Mucosa of rectum (tissue), 2 donors: ENCODE results near the gene SERAC1.
"Not testable (repeated sequence)": the region's sequence is repeated elsewhere in the genome, so short reads cannot be mapped to it uniquely, and the experiment has no call there.

Experiments used
- H3K27ac ChIP-seq, 2 donors: one replicate each; pipeline ENCODE4 v1.7.0; 2013; ENCODE audit warnings: inconsistent platforms in 2 of 2, low read depth in 2 of 2, low read length in 2 of 2
- H3K27me3 ChIP-seq, 2 donors: one replicate each; pipeline ENCODE4 v1.7.0; 2013; ENCODE audit warnings: low read length in 2 of 2; ENCODE audit not compliant: control insufficient read depth in 2 of 2, insufficient read depth in 2 of 2
- H3K36me3 ChIP-seq, 2 donors: one replicate each; pipeline ENCODE4 v1.7.0; 2013; ENCODE audit warnings: low read length in 2 of 2; ENCODE audit not compliant: control insufficient read depth in 2 of 2, insufficient read depth in 2 of 2
- H3K4me1 ChIP-seq, 2 donors: one replicate each; pipeline ENCODE4 v1.7.0; 2013; ENCODE audit warnings: low read length in 2 of 2, mild to moderate bottlenecking in 1 of 2; ENCODE audit not compliant: control insufficient read depth in 2 of 2, insufficient read depth in 2 of 2
- H3K4me3 ChIP-seq, 2 donors: one replicate each; pipeline ENCODE4 v1.7.0; 2013; ENCODE audit warnings: low read length in 2 of 2
- H3K9ac ChIP-seq, 2 donors: one replicate each; pipeline ENCODE4 v1.7.0; 2013; ENCODE audit warnings: low read length in 2 of 2, low read depth in 1 of 2, mild to moderate bottlenecking in 1 of 2
- H3K9me3 ChIP-seq, 2 donors: one replicate each; pipeline ENCODE4 v1.7.0; 2013; ENCODE audit warnings: low read length in 2 of 2; ENCODE audit not compliant: control insufficient read depth in 2 of 2
- donor health status: healthy.
- donor health status: Normal muscosa, but diverticular disease.

SERAC1 gene

DNA sequence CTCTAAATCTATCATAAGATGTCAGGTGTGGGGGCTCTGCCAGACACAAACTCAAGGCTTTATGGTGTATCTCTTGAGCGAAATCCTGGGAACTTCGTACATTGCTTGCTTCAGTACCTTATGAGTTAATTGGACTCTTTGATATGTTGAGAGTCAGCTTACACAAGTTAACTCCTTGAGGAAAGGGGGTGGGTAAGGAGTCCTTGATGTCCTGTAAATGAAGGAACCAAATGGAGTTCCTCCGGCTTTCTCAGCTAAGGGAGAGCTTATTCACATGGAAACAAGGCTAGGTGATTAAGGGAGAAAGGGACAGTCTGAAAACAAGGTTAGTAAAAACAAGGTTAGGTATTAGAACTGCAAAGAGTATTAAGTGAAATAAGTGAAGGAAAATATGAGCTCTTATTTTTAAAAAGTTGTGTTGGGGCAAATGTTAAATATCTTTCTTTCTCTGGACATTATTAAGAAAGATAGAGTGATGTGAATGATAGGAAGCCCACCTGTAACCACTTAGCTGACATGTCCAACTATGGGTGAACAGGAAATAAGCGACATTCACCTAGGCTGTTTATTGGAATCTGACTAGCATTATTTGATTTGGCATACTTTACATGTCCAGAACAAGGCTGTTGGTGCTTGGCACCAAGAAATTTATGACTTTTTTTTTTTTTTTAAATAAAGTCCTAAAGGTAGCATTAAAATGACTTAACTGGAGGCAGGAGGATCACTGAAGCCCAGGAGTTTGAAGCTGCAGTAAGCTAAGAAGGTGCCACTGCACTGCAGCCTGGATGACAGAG is 26.6 kb upstream of the SERAC1 start:
- Histone ChIP-seq H3K4me3 (no peak overlapping the region), H3K9me3 (no peaks in the 10 kb centered on the region), H3K4me1 (peaks cover 2 to 4% of the 10 kb centered on the region in 2 donors), H3K9ac (no peak overlapping the region), H3K27me3 (no peaks in the 10 kb centered on the region), H3K27ac (no peak overlapping the region), H3K36me3 (peaks cover 0 to 9% of the 10 kb centered on the region in 2 donors)

DNA sequence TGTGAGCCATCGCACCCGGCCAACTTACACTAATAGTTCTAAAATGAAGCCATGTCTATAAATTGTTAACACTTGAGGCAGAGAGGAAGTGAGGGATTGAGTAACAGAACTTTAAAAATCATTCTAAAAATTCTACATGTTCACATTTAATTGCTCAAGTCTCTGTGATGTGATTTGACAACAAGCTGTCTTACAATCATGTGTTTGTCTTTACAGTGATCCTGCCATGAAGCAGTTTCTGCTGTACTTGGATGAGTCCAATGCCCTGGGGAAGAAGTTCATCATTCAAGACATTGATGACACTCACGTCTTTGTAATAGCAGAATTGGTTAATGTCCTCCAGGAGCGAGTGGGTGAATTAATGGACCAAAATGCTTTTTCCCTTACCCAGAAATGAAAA is 23.7 kb upstream of the SERAC1 start:
- Histone ChIP-seq H3K4me1 (peaks cover 4% of the 10 kb centered on the region in 2 donors), H3K36me3 (peaks cover 0 to 9% of the 10 kb centered on the region in 2 donors), H3K4me3 (no peak overlapping the region)

DNA sequence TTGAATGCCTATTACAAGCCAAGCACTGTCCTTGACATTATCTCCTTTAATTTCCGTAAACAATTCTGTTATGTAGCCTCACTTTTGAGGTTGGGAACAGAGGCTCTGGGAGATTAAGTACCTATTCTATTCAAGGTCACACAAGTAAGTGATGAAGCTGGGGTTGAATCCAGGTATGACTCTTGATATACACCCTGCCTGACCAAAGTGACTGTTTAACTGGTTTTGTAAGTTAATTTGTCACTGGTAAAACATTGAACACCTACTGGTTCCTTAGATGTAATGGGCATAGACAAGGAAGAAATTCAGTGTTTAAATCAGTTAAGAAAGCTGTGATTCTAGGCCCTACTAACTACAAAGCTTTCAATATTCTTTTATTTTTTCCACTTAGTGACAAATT is 23.0 kb upstream of the SERAC1 start:
- no peak overlapping the region for H3K9ac ChIP-seq
- H3K4me1 ChIP-seq, result peaks cover 4% of the 10 kb centered on the region in 2 donors
- no peaks in the 10 kb centered on the region for H3K27me3 ChIP-seq
- H3K27ac ChIP-seq, result no peak overlapping the region
- H3K4me3 ChIP-seq, result no peak overlapping the region
- no peaks in the 10 kb centered on the region for H3K9me3 ChIP-seq
- peaks cover 0 to 9% of the 10 kb centered on the region in 2 donors for H3K36me3 ChIP-seq

More for the DNA sequence above, 23.7 kb upstream of the SERAC1 start:
- Histone ChIP-seq H3K9me3 (no peaks in the 10 kb centered on the region), H3K27ac (no peak overlapping the region), H3K9ac (no peak overlapping the region), H3K27me3 (no peaks in the 10 kb centered on the region)

DNA sequence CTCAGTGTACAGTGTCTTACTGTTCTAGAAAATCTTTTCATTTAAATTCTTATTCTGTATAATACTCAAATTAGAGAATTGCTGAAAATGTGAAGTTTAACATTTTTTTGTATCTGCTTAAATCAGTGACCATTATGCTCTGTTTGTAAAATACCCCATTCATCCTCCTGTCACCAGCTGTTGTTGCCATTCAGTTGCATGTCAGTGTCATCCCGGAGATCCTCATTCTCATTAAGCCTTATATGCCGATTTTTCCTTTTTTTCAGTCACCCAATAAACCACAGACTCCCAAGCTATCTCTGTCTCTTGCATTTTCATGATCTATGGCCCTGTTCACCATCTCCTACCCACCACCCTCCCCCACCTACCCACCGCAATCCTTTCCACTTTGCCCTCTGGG is 20.5 kb upstream of the SERAC1 start:
- Histone ChIP-seq H3K9me3 (no peaks in the 10 kb centered on the region), H3K4me3 (no peak overlapping the region), H3K36me3 (peaks cover 0 to 9% of the 10 kb centered on the region in 2 donors), H3K27ac (no peak overlapping the region), H3K27me3 (no peaks in the 10 kb centered on the region), H3K9ac (no peak overlapping the region), H3K4me1 (peaks cover 0 to 4% of the 10 kb centered on the region in 2 donors)

DNA sequence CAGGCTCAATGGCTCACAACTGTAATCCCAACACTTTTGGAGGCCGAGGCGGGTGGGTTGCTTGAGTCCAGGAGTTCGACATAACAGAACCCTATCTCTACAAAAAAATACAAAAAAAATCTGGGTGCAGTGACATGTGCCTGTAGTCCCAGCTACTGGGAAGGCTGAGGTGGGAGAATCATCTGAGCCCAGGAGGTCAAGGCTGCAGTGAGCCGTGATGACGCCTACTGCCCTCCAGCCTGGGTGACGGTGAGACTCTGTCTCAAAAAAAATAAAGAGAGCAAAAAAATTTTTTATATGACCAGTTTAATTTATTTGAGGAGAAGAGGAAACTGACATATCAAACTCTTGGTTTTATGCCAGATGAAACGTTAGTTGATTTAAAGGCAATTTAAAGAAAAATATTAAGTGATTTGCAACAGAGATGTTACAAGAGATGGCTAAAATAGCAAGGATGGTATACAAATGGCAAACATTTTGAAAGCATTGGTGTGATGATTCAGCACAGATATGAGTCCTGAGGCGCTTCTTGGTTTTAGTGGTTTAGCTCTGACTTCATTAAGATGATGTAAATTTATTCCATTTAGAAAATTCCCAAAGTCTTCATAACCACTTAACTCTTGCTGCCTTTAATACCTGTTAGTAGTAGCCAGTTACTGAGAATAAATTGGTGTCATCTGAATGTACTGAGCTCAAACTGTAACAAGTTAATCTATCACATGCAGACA is 17.8 kb upstream of the SERAC1 start:
- H3K9me3 ChIP-seq, result no peaks in the 10 kb centered on the region
- no peaks in the 10 kb centered on the region for H3K27me3 ChIP-seq
- no peak overlapping the region for H3K27ac ChIP-seq

DNA sequence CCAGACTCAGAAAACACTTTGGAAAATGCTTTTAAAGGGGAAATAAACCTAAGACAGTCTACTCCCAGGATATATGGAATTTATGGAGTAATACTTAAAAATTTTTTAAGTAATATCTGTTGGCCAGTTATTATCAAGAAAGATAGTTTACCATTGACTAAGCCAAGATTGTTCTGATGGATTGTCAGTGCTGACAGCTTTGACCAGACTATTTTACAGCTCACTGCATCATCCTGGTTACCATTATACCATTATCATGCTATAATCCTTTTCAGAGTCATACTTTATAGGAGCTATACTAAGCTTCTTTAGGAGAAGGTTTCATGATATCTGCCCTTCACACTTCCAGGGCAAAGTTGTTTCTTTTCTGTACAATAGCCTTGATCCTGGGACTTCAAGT is 16.5 kb upstream of the SERAC1 start:
- Histone ChIP-seq H3K4me1 (peaks cover 0 to 2% of the 10 kb centered on the region in 2 donors), H3K27me3 (no peaks in the 10 kb centered on the region), H3K9ac (no peak overlapping the region), H3K36me3 (no peaks in the 10 kb centered on the region), H3K9me3 (no peaks in the 10 kb centered on the region), H3K27ac (no peak overlapping the region), H3K4me3 (no peak overlapping the region)

More for the DNA sequence above, 17.8 kb upstream of the SERAC1 start:
- no peak overlapping the region for H3K9ac ChIP-seq
- no peaks in the 10 kb centered on the region for H3K36me3 ChIP-seq
- H3K4me3 ChIP-seq, result no peak overlapping the region
- H3K4me1 ChIP-seq, result peaks cover 0 to 4% of the 10 kb centered on the region in 2 donors

DNA sequence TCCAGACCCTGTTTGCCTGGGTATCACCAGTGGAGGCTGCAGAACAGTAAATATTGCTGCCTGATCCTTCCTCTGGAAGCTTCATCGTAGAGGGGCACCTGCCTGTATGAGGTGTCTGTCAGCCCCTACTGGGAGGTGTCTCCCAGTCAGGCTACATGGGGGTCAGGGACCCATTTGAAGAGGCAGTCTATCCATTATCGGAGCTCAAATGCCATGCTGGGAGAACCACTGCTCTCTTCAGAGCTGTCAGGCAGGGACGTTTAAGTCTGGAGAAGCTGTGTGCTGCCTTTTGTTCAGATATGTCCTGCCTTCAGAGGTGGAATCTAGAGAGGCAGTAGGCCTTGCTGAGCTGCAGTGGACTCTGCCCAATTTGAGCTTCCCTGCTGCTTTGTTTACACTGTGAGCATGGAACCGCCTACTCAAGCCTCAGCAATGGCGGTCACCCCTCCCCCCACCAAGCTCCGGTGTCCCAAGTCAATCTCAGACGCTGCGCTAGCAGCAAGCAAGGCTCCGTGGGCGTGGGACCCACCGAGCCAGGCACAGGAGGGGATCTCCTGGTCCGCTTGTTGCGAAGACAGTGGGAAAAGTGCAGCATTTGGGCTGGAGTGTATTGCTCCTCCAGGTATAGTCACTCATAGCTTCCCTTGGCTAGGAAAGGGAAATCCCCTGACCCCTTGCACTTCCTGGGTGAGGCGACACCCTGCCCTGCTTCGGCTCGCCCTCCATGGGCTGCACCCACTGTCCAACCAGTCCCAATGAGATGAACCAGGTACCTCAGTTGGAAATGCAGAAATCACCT is 15.3 kb upstream of the SERAC1 start:
- H3K4me1 ChIP-seq, H3K36me3 ChIP-seq, H3K9me3 ChIP-seq, H3K9ac ChIP-seq, H3K27me3 ChIP-seq, H3K27ac ChIP-seq, H3K4me3 ChIP-seq: not testable (repeated sequence)

DNA sequence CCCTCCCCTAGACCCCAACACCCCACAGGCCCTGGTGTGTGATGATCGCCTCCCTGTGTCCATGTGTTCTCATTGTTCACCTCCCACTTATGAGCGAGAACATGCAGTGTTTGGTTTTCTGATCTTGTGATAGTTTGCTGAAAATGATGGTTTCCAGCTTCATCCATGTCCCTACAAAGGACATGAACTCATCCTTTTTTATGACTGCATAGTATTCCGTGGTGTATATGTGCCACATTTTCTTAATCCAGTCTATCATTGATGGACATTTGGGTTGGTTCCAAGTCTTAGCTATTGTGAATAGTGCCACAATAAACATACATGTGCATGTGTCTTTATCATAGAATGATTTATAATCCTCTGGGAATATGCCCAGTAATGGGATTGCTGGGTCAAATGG is 9.7 kb upstream of the SERAC1 start:
- H3K9ac ChIP-seq, H3K4me1 ChIP-seq, H3K9me3 ChIP-seq, H3K27ac ChIP-seq, H3K36me3 ChIP-seq, H3K27me3 ChIP-seq, H3K4me3 ChIP-seq: not testable (repeated sequence)

DNA sequence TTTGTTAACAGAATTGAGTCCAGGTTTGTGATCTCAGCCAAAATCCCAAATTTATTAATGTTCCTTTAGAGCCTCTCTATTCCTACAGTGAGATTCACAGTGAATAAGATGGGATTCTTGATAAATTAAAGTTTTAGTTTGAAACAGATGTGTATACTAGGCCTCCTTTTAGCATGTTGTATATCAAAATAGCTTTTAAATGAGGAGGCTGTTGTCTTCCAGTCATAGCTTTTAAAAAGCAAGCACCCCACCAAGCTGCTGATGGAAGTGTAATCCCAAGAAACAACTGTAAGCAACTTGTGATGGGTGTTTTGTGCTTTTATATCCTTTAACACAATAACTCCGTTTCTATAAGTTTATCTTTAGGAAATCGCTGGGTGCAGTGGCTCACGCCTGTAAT is 7.0 kb upstream of the SERAC1 start:
- no peak overlapping the region for H3K27ac ChIP-seq
- H3K36me3 ChIP-seq, result no peaks in the 10 kb centered on the region

DNA sequence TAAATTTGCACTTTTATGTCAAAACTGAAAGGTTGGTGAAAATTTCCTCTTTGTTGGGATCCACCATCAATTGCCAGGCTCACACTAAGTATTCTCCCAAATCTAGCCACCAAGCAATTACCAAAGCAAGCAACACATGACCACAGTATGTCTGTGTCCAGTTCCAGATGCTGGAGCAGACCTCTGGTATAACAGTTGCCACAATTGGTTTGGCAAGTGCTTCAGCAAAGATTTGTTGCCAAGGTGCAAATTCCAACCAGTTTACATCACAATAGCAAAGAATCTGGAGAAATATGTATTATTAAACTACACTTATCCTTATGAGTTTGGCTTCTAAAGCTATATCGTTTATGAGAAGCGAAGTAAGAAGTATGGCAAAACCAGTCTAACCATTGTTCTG is 6.5 kb upstream of the SERAC1 start:
- Histone ChIP-seq H3K27me3 (no peaks in the 10 kb centered on the region), H3K36me3 (no peaks in the 10 kb centered on the region), H3K9ac (no peak overlapping the region), H3K9me3 (no peaks in the 10 kb centered on the region), H3K27ac (no peak overlapping the region), H3K4me1 (no peaks in the 10 kb centered on the region), H3K4me3 (no peak overlapping the region)

More for the DNA sequence above, 7.0 kb upstream of the SERAC1 start:
- Histone ChIP-seq H3K4me1 (no peaks in the 10 kb centered on the region), H3K27me3 (no peaks in the 10 kb centered on the region), H3K9me3 (no peaks in the 10 kb centered on the region), H3K9ac (no peak overlapping the region), H3K4me3 (no peak overlapping the region)
